HG03103 (cell line): ENCODE measurements around the gene CCDC50.

Experiments
- ATAC-seq: cut with Tn5 transposase; IDR thresholded peaks from one replicate; pipeline ENCODE4 v1.9.1; 2021; ENCODE audit warnings: low read depth; ENCODE audit not compliant: unreplicated experiment

The CCDC50 gene, protein sequence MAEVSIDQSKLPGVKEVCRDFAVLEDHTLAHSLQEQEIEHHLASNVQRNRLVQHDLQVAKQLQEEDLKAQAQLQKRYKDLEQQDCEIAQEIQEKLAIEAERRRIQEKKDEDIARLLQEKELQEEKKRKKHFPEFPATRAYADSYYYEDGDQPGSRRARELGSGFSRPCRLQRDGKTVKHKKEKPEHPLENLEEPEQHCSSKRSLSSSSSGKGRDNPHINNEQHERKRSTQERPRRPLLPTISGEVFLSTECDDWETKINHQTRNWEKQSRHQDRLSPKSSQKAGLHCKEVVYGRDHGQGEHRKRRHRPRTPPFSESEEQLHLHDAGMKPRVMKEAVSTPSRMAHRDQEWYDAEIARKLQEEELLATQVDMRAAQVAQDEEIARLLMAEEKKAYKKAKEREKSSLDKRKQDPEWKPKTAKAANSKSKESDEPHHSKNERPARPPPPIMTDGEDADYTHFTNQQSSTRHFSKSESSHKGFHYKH

DNA sequence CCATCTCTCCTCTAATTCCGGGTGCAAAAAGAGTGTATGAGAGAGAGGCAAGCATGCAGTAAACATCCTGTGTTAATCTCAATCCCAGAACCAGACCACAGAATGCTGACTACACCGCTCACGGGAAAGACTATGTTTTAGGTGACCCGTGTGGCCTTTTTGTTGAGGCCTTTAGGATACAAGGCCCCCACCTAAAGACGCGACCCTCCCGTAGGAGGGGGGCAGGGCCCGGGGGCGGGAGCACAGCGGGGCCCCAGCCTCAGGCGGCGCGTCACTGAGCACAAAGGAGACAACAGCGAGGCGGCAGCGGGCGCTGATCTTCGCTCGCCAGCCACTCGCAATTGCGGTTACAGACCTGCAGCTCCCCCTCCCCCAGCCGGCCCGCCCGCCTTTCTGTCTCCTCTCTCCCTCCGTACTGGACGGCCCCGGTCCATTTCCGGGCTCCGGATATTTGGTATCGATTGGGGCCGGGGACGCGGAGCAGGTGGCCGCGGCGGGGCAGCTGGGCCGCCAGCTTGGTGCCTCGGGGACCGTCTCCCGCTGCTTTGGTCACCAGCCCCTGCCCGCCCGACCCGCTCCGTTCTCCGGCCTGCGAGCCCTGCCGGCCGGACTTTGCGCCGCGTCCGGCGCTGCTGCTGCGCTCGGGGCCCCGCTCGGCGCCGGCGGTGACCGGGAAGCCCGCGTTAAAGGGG is at the start of gene CCDC50:
CCDC50 (plus strand) TSS at position 433 of the 692 bp plus-strand sequence. CDS start 281 bp downstream, outside the sequence.
- peak; percentile 68 for ATAC-seq

DNA sequence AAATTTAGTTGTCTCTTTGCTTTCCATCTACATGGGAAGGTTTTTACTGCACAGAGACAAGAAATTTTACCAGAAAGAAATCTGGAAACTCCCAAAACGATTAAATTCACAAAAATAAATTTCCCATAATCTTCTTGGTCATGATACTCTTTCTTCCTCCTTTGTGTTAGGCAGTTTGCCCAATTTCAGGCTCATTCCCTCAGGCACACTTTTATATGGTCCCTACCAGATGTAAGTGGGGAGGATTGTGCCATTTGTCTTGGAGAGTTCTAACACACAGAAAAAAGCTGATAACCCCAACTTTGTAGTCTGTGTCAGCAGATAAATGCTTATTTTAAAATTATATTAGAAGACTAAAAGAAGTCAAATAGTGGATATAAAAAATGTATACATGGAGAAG is 49.1 kb upstream of the CCDC50 start:
- no peak for ATAC-seq

DNA sequence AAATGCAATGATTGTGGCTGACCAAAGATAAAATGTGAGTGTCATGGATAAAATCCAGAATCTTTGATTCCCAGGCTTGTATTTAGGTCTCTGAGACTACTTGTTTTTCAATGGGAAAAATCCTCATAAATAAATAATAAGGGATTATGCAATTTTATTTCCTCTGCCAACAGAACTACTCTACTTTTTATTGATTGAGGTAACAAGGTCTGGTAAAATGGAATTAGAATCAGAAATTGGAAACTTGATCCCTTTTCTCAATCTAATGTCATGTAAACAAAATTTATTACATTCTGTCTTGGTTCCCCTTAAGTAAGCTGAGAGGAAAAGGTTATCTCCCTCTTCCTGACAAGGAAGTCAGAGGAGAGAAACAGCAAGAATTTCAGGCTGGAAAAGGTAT is 48.3 kb upstream of the CCDC50 start:
- ATAC-seq, result no peak

DNA sequence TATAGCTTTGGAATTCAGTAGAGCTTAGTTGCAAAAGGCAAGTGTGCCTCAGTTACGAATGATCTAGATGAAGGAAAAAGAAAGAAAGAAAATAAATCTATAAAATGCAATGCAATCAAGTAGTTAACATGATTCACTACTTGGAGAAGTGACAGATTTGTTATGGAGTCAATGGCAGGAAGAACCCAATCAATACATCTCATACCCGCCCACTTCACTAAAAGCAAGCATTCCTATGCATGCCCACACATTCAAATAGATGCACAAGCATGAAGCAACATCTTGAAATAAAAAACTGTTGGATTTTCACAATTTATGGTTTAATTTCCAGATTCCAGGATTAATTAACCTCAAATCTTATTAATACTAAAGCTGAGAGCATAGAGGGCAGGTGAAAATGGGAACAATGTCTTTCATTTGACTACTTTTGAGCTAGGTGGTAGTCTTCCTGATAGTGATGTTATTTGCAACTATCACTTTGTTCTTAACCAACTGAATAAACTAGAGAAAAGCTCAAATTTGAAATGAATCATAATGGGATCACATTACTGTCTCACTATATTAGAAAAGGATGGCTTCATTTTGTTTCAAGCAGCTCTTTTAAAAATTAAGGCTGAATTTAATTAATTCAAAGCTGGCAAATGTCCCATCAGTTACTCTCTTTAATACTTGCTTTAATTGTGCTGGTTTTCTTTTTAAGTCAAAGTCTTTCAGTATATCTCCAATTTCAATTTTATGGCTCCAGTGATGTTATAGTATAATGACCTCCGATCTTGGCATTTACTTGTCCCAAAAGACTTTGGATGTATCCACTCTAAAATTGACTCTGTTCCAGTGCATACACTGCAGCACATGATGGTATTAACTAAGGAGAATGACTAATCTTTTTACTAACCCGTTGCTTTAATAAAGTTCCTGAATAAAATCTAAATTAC is 46.7 kb upstream of the CCDC50 start:
- ATAC-seq, result no peak

DNA sequence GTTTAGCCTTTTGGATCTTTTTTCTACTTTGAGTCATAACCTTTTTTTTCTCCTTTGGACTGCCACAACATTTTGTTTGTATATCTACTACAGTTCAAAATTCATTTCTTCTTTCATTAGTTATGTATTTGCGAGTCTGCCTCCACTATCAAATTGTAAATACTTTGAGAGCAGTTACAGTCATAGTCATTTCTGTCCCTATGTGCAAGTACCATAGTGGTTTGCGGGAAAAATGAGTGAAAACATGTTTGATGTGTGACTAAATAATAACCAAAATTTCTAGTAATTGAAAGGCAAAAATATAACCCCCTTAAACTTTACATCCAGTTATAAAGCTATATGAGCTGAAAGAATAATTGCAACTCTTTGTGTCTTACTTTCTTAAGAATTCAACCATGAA is 45.8 kb upstream of the CCDC50 start:
- no peak for ATAC-seq

DNA sequence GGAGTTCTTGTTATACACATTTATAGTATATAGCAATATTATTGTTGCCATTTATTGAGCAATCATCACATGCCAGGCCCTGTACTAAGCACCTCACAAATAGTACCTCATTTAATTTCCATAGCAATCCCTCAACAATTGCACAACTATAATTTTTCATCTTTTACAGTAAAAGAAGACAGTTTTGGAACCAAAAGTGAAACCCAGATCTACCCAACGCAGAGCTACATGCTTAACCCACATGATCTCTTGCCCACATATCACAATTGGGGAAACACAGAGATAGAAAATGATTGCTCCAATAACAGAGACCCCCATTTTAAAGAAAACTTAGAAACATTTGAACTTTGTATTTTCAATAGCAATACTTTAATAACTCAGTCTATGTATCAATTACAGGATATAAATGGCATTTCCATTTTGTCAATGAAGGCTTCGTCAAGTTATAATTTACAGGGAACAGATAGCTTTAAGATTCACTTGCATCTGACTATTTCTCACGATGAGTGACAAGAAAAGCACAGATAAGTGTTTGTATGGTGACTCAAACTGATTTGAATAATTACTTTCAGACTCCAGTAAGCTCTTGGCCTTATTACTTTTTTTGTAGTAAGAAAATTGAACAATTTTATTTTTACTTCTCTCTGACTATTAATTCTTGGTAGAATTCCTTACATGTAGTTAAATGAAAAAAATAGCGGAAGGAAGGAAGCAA is 38.7 kb upstream of the CCDC50 start:
- peak; percentile 65 for ATAC-seq

DNA sequence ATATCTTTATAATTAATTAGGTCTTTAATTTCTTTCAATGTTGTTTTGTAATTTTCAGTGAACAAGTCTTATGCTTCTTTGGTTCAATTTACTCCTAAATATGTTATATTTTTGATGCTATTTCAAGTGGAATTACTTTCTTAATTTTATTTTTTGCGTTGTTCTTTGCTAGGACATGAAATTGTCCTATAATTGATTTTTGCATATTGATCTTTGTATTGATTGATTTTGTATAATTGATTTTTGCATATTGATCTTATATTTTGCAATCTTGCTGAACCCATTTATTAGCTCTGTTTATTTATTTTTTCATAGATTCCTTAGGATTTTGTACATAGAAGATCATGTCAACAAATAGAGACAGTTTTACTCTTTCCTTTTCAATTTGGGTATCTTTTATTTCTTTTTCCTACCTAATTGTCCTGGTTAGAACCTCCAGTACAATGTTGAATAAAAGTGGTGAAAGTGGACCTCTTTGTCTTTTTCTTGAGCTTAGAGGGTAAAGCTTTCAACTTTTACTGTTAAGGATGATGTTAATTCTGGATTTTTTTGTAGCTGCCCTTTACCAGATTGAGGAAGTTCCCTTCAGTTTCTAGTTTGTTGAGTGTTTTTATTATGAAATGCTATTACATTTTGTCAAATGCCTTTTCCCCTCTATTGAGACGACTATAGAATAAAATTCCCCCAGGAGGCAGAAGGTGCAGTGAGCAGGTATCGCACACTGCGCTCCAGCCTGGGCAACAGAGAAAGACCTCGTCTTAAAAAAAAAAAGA is 36.8 kb upstream of the CCDC50 start:
- no peak for ATAC-seq

DNA sequence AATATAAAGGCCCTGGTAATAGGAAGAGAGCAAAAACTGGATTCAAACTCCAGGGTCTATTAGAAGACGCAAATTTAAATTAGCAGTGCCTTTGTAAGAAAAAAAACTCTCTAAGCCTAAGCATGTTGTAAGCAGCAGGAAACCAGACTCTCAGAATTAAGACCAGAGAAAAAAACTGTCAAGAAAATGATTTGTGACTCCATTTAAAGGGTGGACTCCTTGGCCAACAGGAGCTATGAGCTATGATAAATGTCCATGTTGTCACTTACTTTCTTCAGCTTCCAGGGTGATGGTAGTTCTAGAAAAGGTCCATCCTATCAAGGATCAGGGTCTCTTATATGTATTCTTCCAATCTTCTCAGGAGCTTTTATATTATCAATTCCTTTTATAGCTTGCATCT is 34.9 kb upstream of the CCDC50 start:
- ATAC-seq, result no peak

DNA sequence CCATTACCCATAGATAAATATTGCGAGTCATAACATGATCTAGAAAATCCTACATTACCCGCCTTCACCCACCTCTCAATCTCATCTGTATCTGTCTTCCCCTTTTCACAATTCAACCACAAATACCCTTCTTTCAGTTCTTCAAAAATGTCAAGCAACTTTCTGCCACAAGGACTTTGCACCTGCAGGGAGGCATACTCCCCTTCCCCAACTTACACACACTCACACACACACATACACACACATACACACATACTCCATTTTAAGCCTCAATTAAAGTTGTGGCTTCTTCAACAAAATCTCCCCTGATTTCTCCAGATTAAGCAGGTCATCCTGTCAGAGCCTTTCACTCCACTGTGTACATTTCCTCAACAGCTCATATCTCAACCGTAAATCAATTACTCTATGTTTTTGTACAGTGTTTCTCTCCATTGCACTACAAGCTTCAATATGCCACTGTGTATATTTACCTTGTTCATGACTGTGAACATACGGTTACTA is 33.1 kb upstream of the CCDC50 start:
- peak; percentile 78 for ATAC-seq

DNA sequence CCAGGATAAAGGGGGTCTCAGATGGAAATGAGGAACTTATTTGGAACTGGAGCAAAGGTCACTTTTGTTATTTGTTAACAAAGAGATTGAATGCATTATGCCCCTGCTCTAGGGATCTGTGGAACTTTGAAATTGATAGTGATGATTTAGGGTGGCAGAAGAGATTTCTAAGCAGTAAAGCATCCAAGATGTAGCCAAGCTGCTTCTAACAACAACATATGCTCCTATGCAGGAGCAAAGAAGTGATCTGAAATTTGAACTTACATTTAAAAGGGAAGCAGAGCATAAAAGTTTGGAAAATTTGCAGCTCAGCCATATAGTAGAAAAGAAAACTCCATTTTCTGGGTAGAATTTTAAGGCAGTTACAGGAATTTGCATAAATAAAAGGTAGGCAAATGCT is 30.3 kb upstream of the CCDC50 start:
- no peak for ATAC-seq

DNA sequence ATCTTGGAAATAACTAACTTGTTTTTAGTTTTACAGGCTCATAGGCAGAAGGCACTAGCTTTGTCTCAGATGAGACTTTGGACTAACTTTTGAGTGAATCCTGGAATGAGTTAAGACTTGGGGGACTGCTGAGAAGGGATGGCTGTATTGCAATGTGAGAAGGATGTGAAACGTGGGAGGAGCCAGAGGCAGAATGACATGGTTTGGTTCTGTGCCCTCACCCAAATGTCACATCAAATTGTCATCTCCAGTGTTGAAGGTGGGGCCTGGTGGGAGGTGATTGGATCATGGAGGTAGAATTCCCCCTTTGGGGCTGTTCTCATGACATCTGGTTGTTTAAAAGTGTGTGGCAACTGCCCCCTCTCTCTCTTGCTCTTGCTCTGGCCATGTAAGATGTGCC is 28.8 kb upstream of the CCDC50 start:
- ATAC-seq, result peak; percentile 28

DNA sequence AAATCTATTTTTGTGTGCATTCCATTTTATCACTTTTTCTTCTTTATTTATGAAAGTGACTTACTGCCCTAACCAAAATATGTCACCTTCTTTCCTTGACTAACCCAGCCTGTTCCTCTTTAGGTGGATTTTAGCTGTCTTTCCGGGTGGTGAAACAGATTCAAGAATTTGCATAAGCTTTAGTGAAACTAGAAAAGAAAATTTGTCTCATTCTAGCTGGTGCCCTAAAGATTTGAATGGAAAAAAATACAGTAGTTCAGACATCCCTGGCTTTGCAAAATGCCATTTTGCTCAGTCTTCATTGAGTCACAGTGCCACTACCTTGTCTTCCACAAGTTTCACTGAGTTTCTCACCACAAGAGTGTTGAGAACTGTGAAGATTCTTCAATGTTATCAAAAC is 28.2 kb upstream of the CCDC50 start:
- ATAC-seq, result peak; percentile 70

DNA sequence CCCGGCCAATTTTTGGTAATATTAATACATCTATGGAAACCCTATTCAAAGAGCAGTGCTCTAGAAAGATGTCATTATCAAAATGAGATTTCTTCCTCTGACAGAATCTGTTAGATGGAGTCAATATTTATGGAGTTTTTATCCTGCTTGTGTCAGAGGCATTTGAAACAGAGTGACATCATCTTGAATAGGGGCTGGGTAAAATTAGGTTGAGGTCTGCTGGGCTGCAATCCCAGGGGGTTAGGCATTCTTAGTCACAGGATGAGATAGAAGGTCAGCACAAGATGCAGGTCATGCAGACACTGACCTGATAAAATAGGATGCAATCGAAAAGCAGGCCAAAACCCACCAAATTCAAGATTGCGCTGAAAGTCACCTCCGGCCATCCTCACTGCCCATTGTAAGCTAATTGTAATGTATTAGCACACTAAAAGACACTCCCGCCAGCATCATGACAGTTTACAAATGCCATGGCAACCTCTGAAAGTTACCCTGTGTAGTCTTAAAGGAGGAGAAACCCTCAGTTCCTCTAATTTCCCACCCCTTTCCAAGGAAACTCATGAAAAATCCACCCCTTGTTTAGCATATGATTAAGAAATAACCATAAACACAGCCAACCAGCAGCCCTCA is 27.3 kb upstream of the CCDC50 start:
- ATAC-seq, result no peak

DNA sequence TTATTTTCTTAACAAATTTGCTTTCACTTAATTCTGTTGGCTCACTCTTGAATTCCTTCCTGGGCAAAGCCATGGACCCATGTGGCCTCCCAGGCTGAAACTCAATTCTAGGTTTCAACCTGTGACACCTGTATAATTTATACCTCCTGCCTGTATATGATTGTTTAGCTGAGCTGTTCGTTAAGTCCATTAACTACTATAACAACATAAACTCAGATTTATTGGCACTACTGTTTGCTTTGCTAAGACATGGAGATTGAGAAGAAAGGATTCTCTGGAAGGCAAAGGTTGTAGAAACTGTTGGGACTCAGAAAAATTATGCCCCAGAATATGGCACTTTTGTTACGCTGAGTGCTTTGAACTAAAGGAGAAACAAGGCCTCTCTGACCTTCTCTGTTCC is 26.7 kb upstream of the CCDC50 start:
- ATAC-seq, result no peak

DNA sequence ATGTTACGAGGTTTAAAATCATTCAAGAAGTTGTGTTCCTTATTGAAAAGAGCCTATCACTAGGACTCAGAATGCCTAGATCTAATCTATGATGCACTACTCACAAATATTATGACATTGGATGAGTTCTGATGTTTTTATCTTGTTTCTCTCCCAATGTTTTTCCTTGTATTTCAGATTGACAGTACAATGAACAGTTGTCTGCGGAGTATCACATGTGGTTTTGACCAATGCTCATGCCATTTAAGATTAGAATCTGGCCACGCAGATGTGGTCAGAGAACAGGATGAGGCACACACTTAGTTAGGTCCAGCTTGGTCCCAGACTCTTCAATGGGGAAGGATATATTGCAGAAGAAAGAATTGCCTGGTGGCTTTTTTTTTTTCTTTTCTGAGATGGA is 25.6 kb upstream of the CCDC50 start:
- no peak for ATAC-seq

DNA sequence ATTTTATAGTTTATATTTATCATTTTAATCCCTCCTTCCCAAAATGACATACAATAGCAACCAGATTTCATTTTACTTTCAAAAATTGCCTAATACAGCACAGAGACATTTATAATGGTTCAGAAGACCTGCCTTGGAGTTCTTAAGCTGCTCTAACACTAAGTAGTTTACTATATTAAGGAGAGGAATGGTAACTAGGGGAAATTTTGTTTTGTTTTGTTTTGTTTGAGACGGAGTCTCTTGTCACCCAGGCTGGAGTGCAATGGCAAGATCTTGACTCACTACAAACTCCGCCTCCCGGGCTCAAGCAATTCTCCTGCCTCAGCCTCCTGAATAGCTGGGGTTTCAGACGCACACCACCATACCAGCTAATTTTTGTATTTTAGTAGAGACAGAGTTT is 22.8 kb upstream of the CCDC50 start:
- ATAC-seq, result no peak

DNA sequence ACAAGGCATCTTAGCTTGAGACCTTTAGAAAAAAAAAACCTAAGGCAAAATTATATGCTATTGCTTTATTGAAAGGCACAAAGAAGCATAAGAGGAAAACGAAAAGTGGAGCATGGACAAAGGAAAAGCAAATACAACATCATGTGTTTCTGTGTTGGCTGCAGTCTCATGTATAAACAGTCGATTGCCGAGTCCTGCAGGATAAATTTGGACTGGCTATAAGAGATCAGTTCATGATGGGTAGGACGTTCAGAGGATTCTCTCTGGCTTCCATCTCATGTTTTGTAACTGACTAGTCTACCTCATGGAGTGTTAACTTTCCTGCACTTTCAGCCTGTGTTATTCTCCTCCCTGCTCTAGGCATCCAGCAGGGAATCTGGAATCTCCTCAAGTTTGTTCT is 21.9 kb upstream of the CCDC50 start:
- ATAC-seq, result no peak

DNA sequence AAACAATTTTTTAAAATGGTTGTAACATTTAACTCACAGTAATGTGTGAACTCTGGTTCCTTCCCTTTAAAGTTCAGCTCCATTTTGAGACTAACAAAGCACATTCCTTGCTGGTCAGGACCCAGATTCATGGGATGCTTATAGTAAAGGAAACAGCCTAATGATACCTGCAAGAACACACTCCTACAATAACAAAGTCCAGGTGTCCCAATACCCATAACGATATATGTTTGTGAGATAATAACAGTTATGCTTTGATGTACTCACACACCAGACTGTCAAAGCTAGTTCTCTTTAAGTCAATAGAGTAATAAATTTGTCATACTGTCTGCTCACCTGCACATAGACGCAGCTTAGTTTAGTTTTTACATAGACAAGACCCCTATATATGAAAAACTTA is 15.9 kb upstream of the CCDC50 start:
- ATAC-seq, result no peak
